ENCODE data around the gene ZDHHC4. TPM values are rescaled to one million over a fixed set of nuclear protein-coding genes. Genes with fewer than 3 reads are reported as not detected.

Gene ZDHHC4
- total and polyA plus RNA-seq, 5 experiments from 2014 or later, result 39.7 to 81.0 (median 77.2) TPM

DNA sequence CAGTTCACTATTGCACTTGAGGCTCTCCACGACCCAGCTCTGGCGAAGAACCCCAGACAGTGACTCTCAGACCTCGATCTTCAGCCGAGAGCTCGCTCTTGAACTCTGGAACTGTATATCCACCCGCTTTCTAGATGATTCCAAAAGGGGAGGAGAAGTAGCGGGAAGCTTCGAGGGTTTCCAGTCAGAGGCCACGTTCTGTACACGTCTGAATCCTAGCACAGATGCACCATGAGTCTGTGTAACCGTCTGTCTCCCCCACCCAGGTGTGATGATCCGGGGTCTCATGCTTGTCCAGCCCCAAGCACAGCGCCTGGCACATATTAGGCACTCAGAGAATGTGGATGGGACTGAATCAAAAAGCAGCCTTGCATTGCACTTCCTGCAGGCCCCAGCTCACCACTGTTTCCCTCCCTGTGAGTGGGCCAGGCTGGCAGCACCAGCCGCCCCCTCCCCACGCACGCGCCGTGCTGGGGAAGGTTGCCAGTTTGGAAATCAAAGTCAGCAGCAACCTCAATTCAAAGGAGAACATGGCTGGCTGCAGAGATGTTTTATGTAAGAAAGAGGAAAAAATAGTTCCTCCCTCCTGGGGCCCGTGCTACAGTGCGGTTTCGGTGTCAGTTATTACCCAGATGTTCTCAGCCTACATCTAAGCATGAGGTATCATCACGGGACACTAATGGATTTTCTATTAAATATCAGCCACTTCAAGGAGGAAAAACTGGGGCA lies 31.7 kb upstream of the ZDHHC4 start:
- no peaks in the 10 kb centered on the region for H3K36me3 Mint-ChIP-seq
- peaks cover 3 to 14% (median 12%) of the 10 kb centered on the region in 4 donors for H3K4me1 Mint-ChIP-seq
- H3K9me3 Mint-ChIP-seq, result no peaks in the 10 kb centered on the region
- peak overlapping the region in 2 of 10 donors; percentile 45 to 78 for H3K4me3 Mint-ChIP-seq
- POLR2A ChIA-PET, result interaction anchor here (0.6 to 1.0 kb wide), 2 partner anchors 9 to 1573 kb away, joined by 3 to 4 read pairs; no protein-coding TSS in a partner anchor
- ATAC-seq, result peak in 1 of 2 donors; percentile 35
- peaks cover 0 to 8% (median 3%) of the 10 kb centered on the region in 5 donors for H3K27me3 Mint-ChIP-seq
- H3K27ac Mint-ChIP-seq, result peak overlapping the region in 5 of 10 donors; percentile 14 to 93 (median 69)
- peak in 1 of 10 donors; percentile 15 for DNase-seq

DNA sequence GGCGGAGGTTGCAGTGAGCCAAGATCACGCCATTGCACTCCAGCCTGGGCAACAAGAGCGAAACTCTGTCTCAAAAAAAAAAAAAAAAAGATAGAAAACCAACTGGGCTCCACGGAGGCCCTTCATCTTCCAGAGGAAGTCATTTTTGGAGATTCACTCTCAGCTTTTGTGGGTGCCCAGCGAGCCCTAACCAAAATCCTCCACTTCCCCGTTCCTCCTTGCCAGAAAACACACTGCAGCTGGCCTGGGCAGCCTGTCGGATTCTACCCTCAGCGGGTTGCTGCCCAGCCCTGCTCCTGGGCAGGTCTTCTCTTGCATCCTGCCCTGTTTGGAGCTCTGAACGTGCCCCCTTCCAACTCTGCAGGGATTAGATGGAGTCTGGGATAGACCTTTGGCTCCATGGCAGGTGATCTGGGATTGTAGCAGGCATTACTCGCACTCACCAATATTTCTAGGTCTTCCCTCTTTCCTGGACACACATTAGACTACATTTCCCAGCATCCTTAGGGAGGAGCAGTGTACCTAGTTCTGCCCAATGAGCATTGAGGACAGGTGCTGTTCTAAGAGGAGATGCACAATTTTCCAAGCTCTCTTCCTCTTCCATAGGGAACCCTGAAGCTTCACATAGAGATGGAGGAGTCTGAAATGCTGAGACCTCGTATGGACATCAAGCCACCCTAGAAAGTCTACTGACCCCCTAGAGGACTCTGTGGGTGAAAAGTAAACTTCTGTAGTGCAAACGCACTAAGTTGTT lies 30.6 kb upstream of the ZDHHC4 start:
- Mint-ChIP-seq H3K27me3 (peaks cover 0 to 2% (median 0%) of the 10 kb centered on the region in 5 donors), H3K9me3 (no peaks in the 10 kb centered on the region), H3K4me3 (peak overlapping the region in 1 of 10 donors; percentile 22), H3K36me3 (no peaks in the 10 kb centered on the region), H3K27ac (peak overlapping the region in 3 of 10 donors; percentile 28 to 72 (median 71)), H3K4me1 (peaks cover 3 to 14% (median 12%) of the 10 kb centered on the region in 4 donors)
- DNase-seq (no peak), ATAC-seq (no peak)
- POLR2A ChIA-PET, result interaction anchor here (1.2 kb wide), 1 partner anchor 11 kb away, joined by 5 read pairs; no protein-coding TSS in a partner anchor

DNA sequence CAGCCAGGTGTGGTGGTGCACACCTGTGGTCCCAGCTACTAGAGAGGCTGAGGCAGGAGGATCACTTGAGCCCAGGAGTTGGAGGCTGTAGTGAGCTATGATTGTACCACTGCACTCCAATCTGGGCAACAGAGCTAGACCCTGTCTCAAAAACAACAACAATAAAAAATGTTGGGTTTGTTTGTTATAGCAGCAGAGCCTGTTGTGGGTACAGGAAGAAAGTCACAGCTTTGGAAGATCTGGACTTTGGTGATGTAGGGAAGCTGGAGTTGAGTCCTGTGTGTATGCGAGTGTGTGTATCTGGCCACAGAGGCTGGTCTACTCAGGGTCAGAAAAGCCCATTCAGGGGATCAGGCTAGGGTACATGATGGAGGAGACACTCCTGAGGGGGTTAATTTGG lies 29.9 kb upstream of the ZDHHC4 start:
- ATAC-seq (no peak), DNase-seq (no peak)
- H3K4me1 Mint-ChIP-seq, result peaks cover 3 to 14% (median 12%) of the 10 kb centered on the region in 4 donors
- no peaks in the 10 kb centered on the region for H3K9me3 Mint-ChIP-seq
- POLR2A ChIA-PET, result interaction anchor here (1.2 kb wide), 1 partner anchor 11 kb away, joined by 5 read pairs; no protein-coding TSS in a partner anchor
- no peaks in the 10 kb centered on the region for H3K27me3 Mint-ChIP-seq
- no peaks in the 10 kb centered on the region for H3K36me3 Mint-ChIP-seq
- H3K27ac Mint-ChIP-seq, result no peak overlapping the region
- no peak overlapping the region for H3K4me3 Mint-ChIP-seq

DNA sequence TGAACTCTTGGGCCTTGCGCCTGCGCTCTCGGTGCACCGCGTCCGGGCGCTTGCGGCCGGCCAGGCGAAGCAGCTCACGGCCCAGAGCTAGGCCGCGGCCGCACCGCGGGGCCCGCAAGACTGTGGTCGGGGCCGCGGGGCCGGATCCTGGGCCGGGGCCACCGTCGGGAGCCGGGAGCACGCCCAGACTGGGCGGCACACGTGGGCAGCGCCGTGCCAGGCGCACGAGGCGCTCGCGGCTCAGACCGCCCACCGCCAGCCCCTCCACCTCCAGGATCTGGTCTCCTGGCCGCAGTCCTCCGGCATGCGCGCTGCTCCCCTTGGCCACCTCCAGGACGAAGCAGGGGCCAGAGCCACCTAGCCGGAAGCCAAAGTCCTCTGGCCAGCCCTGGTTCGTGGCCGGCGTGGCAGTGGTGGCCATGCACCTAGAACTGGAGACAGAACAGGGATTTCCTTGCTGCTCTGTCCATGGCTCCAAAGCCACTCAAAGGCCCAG lies 26.2 kb upstream of the ZDHHC4 start, which contains the start of gene GRID2IP:
Gene GRID2IP, minus strand, starts transcription at position 446 of the 496 bp plus-strand sequence. Its CDS starts 25 bp downstream, at position 421.
- peaks cover 2 to 16% (median 12%) of the 10 kb centered on the region in 4 donors for H3K4me1 Mint-ChIP-seq
- DNase-seq, result no peak
- POLR2A ChIA-PET, result no interaction called here
- peak within 1 kb of the TSS in 2 of 10 donors; percentile 44 to 91 for H3K27ac Mint-ChIP-seq
- H3K9me3 Mint-ChIP-seq, result no peaks in the 10 kb centered on the region
- no peak for ATAC-seq
- H3K4me3 Mint-ChIP-seq, result no peak within 1 kb of the TSS
- no peaks in the 10 kb centered on the region for H3K36me3 Mint-ChIP-seq
- H3K27me3 Mint-ChIP-seq, result no peaks in the 10 kb centered on the region

DNA sequence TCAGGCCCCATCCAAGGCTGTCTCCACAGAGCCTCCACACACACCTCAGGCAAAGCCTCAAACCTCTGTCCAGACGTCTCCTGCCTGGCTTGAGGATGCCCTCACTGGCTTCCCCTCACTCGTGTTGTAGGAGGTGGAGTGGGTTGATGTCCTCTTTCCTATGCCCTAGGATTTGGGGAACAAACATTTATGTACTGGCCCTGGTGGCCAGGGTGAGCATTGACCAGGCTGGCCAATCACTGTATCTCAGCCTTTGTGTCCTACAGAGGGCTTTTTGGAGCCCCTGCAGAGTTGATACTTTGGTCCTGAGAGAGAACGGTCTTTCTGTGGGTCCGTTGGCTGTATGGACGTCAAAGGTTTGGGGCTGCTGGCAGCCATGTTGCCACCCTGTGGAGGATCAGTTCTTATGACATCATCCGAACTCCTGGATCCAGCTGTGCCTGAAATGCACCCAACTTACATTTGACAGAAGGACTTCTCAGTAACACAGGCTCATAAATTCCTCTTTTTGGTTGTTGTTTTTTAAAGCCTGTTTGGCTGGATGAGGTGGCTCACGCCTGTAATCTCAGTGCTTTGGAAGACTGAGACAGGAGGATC lies 23.7 kb upstream of the ZDHHC4 start:
- Mint-ChIP-seq H3K9me3 (no peaks in the 10 kb centered on the region), H3K27ac (peak overlapping the region in 5 of 10 donors; percentile 57 to 83 (median 73)), H3K4me1 (peaks cover 4 to 11% (median 9%) of the 10 kb centered on the region in 4 donors), H3K36me3 (no peaks in the 10 kb centered on the region), H3K27me3 (no peaks in the 10 kb centered on the region), H3K4me3 (no peak overlapping the region)
- POLR2A ChIA-PET, result interaction anchor here (0.6 to 2.4 kb wide), 6 partner anchors 21 to 116 kb away, joined by 3 to 15 read pairs (median 4); no protein-coding TSS in a partner anchor
- DNase-seq (no peak), ATAC-seq (no peak)

DNA sequence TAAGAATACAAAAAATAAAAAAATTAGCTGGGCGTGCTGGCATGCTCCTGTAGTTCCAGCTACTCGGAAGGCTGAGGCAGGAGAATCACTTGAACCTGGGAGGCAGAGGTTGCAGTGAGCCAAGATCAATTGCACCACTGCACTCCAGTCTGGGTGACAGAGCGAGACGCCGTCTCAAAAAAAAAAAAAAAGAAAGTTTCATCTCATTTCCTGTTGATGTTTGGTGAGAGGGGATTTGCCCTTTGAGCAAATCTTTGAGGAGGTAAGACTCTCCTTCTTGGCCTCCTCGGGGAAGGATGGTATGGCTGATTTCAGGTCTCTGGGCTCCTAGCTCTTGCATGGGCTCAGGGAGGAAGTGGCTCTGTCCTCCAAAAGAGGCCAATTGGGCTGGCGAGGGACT lies 22.4 kb upstream of the ZDHHC4 start:
- Mint-ChIP-seq H3K4me1 (peaks cover 4 to 11% (median 9%) of the 10 kb centered on the region in 4 donors), H3K36me3 (no peaks in the 10 kb centered on the region), H3K4me3 (peak overlapping the region; percentile 44 to 82 (median 76)), H3K9me3 (no peaks in the 10 kb centered on the region), H3K27ac (peak overlapping the region; percentile 83 to 95 (median 93)), H3K27me3 (no peaks in the 10 kb centered on the region)
- POLR2A ChIA-PET, result interaction anchor here (0.6 to 2.4 kb wide), 13 partner anchors 9 to 1760 kb away, joined by 3 to 15 read pairs (median 3); partner anchors contain the start of gene ZDHHC4
- ATAC-seq, result peak; percentile 85 to 93
- DNase-seq, result peak in 4 of 10 donors; percentile 9 to 63 (median 43)

DNA sequence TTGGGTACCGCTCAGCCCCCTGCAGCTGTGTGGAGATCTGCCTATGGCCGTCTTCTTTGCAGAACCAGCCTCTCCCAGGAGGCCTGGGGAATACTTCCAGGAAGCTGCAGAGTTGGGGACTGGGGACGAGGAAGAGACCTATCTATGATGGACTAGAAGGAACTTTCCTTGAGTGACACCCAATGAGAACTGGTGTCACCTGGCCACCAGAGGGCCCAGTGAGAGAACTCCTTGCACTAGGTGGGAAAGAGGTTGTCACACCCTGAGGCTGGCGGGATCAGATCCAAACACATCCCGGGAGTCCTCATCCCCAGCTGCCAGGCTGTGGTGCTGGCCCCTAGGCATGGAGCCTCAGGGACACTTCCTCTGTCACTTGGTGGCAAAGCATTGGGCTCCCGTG lies 21.1 kb upstream of the ZDHHC4 start:
- POLR2A ChIA-PET, result interaction anchor here (1.1 to 2.4 kb wide), 2 partner anchors 24 to 25 kb away, joined by 3 to 15 read pairs; no protein-coding TSS in a partner anchor
- Mint-ChIP-seq H3K9me3 (no peaks in the 10 kb centered on the region), H3K27me3 (no peaks in the 10 kb centered on the region), H3K36me3 (no peaks in the 10 kb centered on the region), H3K27ac (peak overlapping the region in 2 of 10 donors; percentile 9 to 64), H3K4me3 (no peak overlapping the region), H3K4me1 (peaks cover 4 to 11% (median 9%) of the 10 kb centered on the region in 4 donors)
- DNase-seq, result no peak
- no peak for ATAC-seq

DNA sequence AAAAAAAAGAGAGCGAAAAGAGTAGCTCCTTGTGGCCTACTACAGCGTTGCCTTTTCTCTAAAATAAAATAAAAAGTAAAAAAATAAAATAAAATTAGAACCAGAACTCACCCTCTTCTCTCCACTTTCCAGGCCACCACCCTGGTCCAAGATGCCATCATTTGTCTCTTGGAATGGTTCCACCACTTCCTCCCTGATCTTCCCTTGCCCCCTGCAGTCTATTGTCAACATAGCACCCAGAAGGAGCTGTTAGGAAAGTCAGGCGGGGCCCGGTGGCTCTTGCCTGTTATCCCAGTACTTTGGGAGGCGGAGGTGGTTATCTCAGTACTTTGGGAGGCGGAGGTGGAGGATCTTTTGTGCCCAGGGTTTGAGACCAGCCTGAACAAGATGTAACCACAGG lies 18.4 kb upstream of the ZDHHC4 start:
- ATAC-seq, result peak; percentile 29 to 57
- no peaks in the 10 kb centered on the region for H3K27me3 Mint-ChIP-seq
- peak overlapping the region in 1 of 10 donors; percentile 29 for H3K27ac Mint-ChIP-seq

DNA sequence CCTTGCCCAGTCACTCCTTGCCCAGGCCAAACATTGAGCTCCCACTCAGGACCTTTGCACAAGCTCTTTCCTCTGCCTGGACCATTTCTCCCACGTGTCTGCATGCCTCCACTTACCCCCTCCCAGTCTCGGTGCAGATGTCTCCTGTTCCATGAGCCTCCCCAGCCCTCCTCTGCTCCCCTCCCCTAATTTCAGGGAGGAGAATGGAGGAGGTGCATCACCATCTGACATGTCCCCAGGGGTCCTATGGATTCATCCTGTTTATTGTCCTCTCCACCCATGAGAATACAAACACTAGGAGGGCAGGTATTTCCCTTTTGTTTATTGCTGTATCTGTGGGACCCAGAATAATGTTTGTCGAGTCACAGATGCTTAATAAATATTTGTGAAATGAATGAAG lies 17.4 kb upstream of the ZDHHC4 start:
- DNase-seq (no peak), ATAC-seq (no peak)
- peak overlapping the region in 2 of 10 donors; percentile 9 to 54 for H3K27ac Mint-ChIP-seq
- no peak overlapping the region for H3K4me3 Mint-ChIP-seq
- H3K4me1 Mint-ChIP-seq, result peaks cover 3 to 17% (median 4%) of the 10 kb centered on the region in 4 donors
- no peaks in the 10 kb centered on the region for H3K9me3 Mint-ChIP-seq
- POLR2A ChIA-PET, result interaction anchor here (0.8 kb wide), 1 partner anchor 17 kb away, joined by 3 read pairs; no protein-coding TSS in a partner anchor
- H3K36me3 Mint-ChIP-seq, result no peaks in the 10 kb centered on the region
- H3K27me3 Mint-ChIP-seq, result no peaks in the 10 kb centered on the region

More for the DNA sequence above, 18.4 kb upstream of the ZDHHC4 start:
- Mint-ChIP-seq H3K4me3 (no peak overlapping the region), H3K36me3 (no peaks in the 10 kb centered on the region), H3K9me3 (no peaks in the 10 kb centered on the region), H3K4me1 (peaks cover 4 to 13% (median 9%) of the 10 kb centered on the region in 4 donors)
- DNase-seq, result peak in 2 of 10 donors; percentile 13 to 19
- POLR2A ChIA-PET, result interaction anchor here (0.6 to 1.2 kb wide), 2 partner anchors 28 to 45 kb away, joined by 3 to 5 read pairs; no protein-coding TSS in a partner anchor

DNA sequence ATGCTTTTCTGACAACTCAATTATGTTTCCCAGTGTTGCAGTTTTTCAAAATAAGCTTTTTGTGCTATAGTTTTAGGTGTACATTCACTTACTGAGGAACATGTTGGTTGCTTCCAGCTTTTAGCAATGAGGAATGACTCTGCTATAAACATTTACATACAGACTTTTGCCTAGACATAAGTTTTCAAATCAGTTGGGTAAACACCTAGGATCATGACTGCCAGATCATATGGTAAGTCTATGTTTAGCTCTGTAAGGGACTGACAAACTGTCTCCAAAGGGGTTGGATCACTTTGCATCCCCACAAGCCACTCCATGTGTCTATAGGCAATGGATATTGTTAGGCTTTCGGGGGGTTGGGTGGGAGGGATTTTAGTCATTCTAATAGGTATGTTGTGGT lies 15.1 kb upstream of the ZDHHC4 start:
- Mint-ChIP-seq H3K4me3 (no peak overlapping the region), H3K36me3 (no peaks in the 10 kb centered on the region), H3K9me3 (no peaks in the 10 kb centered on the region), H3K27ac (no peak overlapping the region), H3K27me3 (no peaks in the 10 kb centered on the region), H3K4me1 (peaks cover 0 to 10% (median 1%) of the 10 kb centered on the region in 4 donors)
- ATAC-seq (no peak), DNase-seq (no peak)
- POLR2A ChIA-PET, result no interaction called here

DNA sequence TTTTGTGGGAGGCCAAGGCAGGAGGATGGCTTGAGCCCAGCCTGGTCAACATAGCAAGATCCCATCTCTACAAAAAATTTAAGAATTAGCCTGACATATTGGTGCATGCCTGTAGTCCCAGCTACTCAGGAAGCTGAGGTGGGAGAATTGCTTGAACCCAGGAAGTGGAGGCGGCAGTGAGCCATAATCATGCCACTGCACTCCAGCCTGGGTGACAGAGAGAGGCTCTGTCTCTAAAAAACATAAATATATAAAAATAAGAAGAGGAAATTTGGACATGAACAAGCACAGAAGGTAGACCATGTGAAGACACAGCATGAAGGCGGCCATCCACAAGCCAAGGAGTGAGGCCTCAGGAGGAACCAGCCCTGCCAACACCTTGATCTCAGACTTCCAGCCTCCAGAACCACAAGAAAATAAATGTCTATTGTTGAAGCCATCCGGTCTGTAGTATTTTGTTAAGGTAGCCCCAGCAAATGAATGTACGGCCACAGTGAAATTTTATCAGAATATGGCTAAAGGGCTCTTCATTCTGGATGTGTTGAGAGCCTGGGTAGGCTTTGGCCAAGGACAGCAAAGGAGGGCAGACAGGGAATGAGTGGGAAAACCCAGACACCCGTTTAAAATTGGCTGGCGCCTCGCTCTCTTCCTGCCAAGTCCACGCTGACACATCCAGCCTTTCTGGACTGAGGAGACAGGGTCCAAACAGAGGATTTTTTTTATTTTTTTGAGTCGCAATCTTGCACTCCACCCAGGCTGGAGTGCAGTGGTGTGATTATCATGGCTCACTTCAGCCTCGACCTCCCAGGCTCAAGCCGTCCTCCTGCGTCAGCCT lies 13.1 kb upstream of the ZDHHC4 start:
- peaks cover 0 to under 1% (median 0%) of the 10 kb centered on the region in 5 donors for H3K27me3 Mint-ChIP-seq
- no peaks in the 10 kb centered on the region for H3K9me3 Mint-ChIP-seq
- peaks cover 0 to 10% (median 0%) of the 10 kb centered on the region in 4 donors for H3K4me1 Mint-ChIP-seq
- H3K4me3 Mint-ChIP-seq, result no peak overlapping the region
- ATAC-seq (no peak), DNase-seq (no peak)
- POLR2A ChIA-PET, result no interaction called here
- H3K36me3 Mint-ChIP-seq, result no peaks in the 10 kb centered on the region
- peak overlapping the region in 1 of 10 donors; percentile 77 for H3K27ac Mint-ChIP-seq

Data from naive thymus-derived CD8-positive, alpha-beta T cell (primary cell).